OCI-LY1 (cell line): Measurements from ENCODE around the gene MYO18A.

Experiments
- CTCF ChIP-seq: fragments of 200-600 bp; sonication (generic), shearing (Covaris generic); IDR thresholded peaks from 2 replicates; pipeline ENCODE4 v1.5.1; 2017; ENCODE audit warnings: mild to moderate bottlenecking, antibody characterized with exemption, low read length, moderate library complexity, mixed read lengths
- EZH2 ChIP-seq: fragments of 200-600 bp; sonication (generic), shearing (Covaris generic); IDR thresholded peaks from 2 replicates; pipeline ENCODE4 v1.8.0; 2017; ENCODE audit warnings: borderline replicate concordance, mixed run types, mild to moderate bottlenecking, antibody characterized with exemption, low read length, moderate library complexity, mixed read lengths

GRCh38 chr17:29145289-29146073 is 34.7 kb downstream of the MYO18A start:
- TF ChIP-seq EZH2: no peak
- peak; percentile 63 for TF ChIP-seq CTCF
